Measurements from ENCODE around the gene SLC9B2.
A peak's percentile ranks its signal among the peaks of the same experiment; 100 is the strongest.
"Not testable (repeated sequence)": the region's sequence is repeated elsewhere in the genome, so short reads cannot be mapped to it uniquely, and the experiment has no call there.

SLC9B2 gene

DNA sequence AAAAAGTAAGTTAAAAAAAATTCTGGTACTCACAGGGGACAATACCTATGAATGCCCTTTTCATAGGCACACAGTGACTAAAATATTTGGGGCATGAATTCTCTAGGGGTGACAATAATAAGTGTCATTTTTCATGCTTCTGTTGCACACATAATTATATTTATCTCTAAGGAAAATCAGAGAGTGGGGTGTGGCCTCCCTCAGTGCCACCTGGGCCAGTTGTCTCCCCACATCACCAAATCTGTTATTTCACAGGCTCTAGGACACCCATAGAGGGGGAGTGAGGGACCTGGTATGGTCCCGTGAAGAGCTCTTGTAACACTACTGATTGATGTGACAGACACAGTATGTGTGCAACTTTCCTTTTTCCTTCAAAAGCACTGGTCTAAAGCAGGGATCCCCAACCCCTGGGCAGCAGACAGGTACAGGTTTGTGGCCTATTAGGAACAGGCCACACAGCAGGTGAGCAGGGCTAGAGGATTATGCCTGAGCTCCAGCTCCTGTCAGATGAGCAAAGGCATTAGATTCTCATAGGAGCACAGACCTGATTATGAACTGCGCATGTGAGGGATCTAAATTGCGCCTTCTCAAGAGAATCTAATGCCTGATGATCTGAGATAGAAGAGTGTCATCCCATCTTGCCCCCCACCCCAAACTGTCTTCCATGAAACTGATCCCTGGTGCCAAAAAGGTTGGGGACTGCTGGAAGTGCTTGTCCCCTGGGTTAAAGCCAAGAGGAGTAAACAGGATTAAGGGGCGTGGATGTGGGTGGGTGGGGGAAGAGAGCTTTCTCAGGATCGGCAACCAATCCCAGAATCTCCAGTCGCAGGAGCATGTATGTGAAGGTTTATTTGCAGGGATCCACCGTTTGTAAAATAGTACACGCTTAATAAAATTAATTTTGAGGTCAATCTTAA, 57.9 kb downstream of the SLC9B2 start:
- peak; percentile 53 for DNase-seq

DNA sequence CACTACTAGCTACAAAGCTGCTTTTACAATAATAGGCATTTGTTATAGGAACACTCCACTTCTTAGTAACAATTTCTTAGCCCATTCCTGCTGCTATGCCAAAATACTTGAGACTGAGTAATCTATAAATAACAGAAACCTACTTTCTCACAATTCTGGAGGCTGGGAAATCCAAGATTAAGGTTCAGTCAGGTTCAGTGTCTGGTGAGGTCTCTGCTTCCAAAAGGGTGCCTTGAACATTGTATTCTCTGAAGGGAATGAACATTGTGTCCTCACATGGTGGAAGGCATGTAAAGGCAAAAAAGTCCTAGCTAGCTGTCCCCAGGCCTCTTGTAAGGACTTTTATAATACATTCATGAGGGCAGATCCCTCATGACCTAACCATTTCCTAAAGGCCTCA, 64.0 kb downstream of the SLC9B2 start:
- no peak for DNase-seq

DNA sequence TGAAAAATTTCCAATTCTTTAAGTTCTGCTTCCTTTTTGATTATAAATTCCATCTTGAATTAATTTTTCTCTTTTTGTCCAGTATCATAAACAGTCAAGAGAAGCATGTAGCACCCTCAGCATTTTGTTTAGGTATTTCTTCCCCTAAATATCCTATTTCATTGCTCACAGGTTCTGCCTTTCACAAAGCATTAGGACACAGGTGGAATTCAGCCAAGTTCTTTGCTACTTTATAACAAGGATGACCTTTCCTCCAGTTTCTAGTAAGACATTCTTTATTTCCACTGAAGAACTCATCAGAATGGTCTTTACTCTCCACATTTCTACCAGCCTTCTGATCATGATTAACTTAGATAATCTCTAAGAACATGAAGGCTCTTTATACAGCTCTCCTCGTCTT, 64.5 kb downstream of the SLC9B2 start:
- no peak for DNase-seq

DNA sequence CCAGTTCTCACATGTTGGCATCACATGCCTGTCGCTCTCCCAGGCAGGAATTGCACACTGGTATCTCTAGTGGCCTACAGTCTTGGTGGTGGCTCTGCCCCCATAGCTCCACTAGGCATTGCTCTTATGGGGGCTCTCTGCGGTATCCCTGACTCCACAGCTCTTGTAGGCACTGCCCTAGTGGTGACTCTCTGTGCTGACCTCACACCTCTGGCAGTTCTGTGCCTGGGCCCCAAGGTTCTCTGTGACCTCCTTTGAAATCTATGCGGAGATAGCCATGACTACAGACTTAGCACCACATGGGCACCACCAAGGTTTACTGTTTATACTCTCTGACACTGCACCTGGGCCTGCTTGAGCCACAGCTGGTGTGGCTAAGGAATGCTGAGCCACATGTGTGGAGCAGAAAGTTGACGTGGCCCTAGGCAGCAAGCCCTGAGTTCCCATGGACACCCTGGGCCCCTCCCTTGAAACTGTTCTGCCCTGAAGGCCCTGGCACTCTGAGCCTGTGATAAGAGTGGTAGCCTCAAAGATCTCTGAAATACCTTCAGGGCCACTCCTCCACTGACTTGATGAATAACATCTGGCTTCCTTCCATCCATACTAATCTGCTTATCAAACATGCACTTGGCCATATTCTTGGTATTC, 65.1 kb downstream of the SLC9B2 start:
- no peak for DNase-seq

DNA sequence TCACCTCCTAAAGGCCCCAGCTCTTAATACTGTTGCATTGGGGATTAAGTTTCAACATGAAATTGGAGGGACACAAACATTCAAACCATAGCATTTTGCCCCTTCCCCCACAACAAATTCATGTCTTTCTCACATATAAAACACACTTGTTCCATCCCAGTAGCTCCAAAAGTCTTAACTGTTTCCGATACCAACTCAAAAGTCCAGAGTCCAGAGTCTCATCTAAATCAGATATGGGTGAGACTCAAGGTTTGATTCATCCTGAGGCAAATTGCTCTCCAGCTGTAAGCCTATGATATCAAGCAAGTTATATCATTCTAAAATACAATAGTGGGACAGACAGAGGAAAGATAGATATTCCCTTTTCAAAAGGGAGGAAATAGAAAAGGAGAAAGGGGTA, 65.8 kb downstream of the SLC9B2 start:
- no peak for DNase-seq

DNA sequence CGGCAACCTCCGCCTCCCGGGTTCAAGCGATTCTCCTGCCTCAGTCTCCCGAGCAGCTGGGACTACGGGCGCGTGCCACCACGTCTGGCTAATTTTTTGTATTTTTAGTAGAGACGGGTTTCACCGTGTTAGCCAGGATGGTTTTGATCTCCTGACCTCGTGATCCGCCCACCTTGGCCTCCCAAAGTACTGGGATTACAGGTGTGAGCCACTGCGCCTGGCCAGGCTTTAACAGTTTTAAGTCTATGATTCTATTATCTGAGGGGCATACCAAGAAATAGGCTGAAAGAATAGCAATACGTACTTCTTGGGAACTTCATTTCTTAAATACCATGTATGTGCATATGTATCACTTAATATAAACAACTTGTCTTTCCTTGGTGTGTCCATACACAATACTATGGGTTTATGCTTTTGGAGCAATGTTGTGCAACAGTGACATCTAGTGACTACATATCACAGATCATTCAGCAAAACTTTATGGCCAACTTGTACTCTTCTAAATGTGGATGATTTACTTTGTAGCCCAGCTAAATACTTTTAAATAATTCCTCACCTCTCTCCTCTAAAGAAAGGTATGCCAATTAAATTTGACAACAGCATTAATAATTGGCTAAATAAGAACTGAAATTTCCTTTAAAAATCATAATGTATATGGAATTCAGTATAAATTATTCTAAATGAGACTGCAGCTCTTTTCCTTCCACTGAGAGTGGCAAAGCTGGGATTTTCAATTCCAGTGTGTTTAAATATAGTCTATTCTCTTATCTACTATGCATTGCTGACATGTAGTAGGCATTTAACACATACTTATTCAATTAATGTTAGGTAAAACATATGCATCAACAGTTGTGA, 67.5 kb downstream of the SLC9B2 start:
- DNase-seq, result no peak

DNA sequence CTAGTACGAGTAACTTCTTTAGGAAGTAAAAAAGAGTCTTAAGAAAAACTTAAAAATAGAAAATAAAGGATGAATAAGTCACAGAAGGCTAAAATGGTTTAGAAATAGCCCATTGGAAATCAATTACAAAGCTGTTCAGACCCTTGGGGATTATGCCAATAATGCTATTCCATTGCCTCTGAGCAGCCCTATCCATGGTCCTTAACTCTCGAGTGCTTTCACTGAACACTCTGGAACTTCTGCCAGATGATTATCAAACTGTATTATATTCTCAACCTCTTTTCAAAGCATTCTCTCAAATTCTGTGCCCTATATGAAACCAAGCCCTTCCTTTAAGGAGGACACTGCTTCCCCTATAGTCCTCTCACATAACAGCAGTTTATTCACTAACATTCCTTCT, 74.0 kb downstream of the SLC9B2 start:
- DNase-seq, result no peak

DNA sequence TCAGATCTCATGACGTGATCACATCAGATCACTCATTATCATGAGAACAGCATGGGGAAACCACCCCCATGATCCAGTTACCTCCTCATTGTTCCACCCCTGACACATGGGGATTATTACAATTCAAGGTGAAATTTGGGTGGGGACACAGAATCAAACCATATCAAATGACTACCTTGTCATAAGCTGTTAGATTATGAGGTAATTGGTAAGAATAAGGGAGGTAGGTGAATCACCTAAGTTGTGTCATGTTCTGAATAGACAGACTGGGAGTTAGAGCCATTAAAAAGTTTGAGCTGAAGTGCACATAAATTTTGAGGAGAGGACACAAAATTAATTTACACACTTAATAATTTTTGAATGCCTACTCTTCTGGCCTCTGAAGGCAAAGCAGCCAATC, 81.8 kb downstream of the SLC9B2 start:
- DNase-seq, result no peak

DNA sequence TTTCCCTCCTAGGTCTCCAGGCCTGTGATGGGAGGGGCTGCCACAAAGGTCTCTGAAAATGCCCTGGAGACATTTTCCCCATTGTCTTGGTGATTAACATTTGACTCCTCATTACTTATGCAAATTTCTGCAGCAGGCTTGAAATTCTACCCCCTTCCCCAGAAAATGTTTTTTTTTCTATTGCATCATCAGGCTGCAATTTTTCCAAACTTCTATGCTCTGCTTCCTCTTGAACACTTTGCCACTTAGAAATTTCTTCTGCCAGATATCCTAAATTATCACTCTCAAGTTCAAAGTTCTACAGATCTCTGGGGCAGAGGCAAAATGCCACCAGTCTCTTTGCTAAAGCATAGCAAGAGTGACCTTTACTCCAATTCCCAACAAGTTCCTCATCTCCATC, 82.6 kb downstream of the SLC9B2 start:
- not testable (repeated sequence) for DNase-seq

DNA sequence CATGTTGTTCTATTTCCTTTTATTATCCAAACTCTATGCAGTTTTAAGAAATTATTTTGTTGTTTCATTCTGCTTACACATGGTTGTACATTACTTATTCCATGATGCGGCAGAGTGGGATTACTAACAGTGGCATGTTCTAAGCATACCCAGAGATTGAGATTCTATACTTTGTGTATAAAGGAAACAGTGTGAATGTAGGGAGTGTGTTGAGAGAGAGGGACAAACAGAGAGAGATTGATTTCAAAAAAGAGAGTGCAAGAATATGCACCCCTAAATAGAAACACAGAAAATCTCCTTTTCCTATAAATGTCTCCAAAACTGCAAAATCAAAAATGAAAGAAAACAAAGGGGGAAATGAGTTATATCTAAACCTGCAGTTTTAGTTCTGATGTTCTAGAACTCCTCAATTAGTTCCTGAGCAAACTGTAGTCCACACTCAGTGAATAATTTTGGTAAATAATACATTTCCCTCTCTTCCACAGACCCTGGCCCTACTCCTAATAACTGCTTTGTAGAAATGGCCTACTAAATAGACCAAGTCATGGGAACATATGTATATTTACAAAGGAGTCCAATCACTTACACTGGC, 88.0 kb downstream of the SLC9B2 start:
- DNase-seq, result no peak

DNA sequence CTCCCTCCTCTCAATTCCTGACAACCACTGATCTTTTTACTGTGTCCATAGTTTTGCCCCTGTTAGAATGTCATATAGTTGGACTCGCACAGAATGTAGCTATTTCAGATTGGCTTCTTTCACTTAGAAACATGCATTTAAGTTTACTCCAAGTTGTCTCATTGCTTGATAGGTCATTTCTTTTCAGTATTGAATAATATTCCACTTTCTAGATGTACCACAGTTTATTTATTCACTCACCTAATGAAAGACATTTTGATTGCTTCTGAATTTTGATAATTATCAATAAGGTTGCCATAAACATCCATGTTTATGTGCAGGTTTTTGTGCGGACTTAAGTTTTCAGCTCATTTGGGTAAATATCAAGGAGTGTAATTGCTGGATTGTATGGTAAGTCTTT, 95.6 kb downstream of the SLC9B2 start:
- DNase-seq, result no peak

Measured in femur (tissue), 1 donor.